HEK293 (cell line): ENCODE measurements around the gene DHX8.

Experiments used
- GFI1B ChIP-seq: fragments of 450-650 bp; formaldehyde crosslinking; IDR thresholded peaks from 2 replicates; pipeline ENCODE4 v1.5.1; 2016; ENCODE audit warnings: missing biosample characterization, missing genetic modification characterization
- SCRT1 ChIP-seq: fragments of 450-650 bp; formaldehyde crosslinking; IDR thresholded peaks from 2 replicates; pipeline ENCODE4 v1.5.1; 2016; ENCODE audit warnings: missing biosample characterization, missing genetic modification characterization, borderline replicate concordance
- YY1 ChIP-seq: fragments of 450-650 bp; formaldehyde crosslinking; IDR thresholded peaks from 2 replicates; pipeline ENCODE4 v1.5.1; 2018; ENCODE audit warnings: missing biosample characterization, missing genetic modification characterization
- ZNF302 ChIP-seq: fragments of 450-650 bp; formaldehyde crosslinking; IDR thresholded peaks from 2 replicates; pipeline ENCODE4 v1.5.1; 2016; ENCODE audit warnings: missing biosample characterization, missing genetic modification characterization, low read depth
- ZNF37A ChIP-seq: fragments of 450-650 bp; IDR thresholded peaks from 2 replicates; pipeline ENCODE4 v1.5.1; 2018; ENCODE audit warnings: missing biosample characterization, missing genetic modification characterization
- ZNF624 ChIP-seq: fragments of 450-650 bp; formaldehyde crosslinking; IDR thresholded peaks from 2 replicates; pipeline ENCODE4 v1.5.1; 2017; ENCODE audit warnings: missing biosample characterization, missing genetic modification characterization
- TF ChIP-seq, protein P1 (sequence below): fragments of 450-650 bp; formaldehyde crosslinking; IDR thresholded peaks from 2 replicates; pipeline ENCODE4 v1.5.1; 2016; ENCODE audit warnings: missing biosample characterization, missing genetic modification characterization
- TF ChIP-seq, protein P2 (sequence below): fragments of 450-650 bp; formaldehyde crosslinking; IDR thresholded peaks from 2 replicates; pipeline ENCODE4 v1.5.1; 2016; ENCODE audit warnings: missing biosample characterization, missing genetic modification characterization
- TF ChIP-seq, protein P3 (sequence below): fragments of 450-650 bp; formaldehyde crosslinking; IDR thresholded peaks from 2 replicates; pipeline ENCODE4 v1.5.1; 2016; ENCODE audit warnings: missing biosample characterization, missing genetic modification characterization
- TF ChIP-seq, protein P4 (sequence below): fragments of 450-650 bp; formaldehyde crosslinking; conservative IDR thresholded peaks from 2 replicates; pipeline ENCODE4 v1.5.1; 2016; ENCODE audit warnings: low read depth, missing biosample characterization, missing genetic modification characterization
- TF ChIP-seq, protein P5 (sequence below): fragments of 450-650 bp; formaldehyde crosslinking; IDR thresholded peaks from 2 replicates; pipeline ENCODE4 v1.5.1; 2016; ENCODE audit warnings: missing biosample characterization, missing genetic modification characterization
- TF ChIP-seq, protein P6 (sequence below): fragments of 450-650 bp; formaldehyde crosslinking; IDR thresholded peaks from 2 replicates; pipeline ENCODE4 v1.5.1; 2017; ENCODE audit warnings: missing biosample characterization, missing genetic modification characterization
- TF ChIP-seq, protein P7 (sequence below): fragments of 450-650 bp; formaldehyde crosslinking; IDR thresholded peaks from 2 replicates; pipeline ENCODE4 v1.5.1; 2016; ENCODE audit warnings: missing biosample characterization, missing genetic modification characterization
- TF ChIP-seq, protein P8 (sequence below): fragments of 450-650 bp; formaldehyde crosslinking; IDR thresholded peaks from 2 replicates; pipeline ENCODE4 v1.5.1; 2017; ENCODE audit warnings: missing biosample characterization, missing genetic modification characterization

Gene DHX8

DNA sequence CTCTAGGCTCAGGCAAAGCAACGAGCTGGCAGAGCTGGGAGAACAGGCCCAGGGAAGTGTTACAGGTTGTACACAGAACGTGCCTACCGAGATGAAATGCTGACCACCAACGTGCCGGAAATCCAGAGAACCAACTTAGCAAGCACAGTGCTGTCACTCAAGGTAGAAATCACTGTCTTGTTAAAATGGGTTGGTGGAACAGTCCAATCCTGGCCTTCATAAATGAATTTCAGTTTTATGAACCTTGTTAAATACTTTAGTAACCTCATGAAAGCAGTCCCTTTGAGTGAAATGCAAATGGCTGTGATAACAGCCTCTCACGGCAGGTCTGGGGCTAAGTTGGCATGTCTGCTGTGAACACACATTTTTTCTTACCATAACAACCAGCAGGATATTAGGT is 33.4 kb downstream of the DHX8 start (continued):
- TF ChIP-seq, protein P1, sequence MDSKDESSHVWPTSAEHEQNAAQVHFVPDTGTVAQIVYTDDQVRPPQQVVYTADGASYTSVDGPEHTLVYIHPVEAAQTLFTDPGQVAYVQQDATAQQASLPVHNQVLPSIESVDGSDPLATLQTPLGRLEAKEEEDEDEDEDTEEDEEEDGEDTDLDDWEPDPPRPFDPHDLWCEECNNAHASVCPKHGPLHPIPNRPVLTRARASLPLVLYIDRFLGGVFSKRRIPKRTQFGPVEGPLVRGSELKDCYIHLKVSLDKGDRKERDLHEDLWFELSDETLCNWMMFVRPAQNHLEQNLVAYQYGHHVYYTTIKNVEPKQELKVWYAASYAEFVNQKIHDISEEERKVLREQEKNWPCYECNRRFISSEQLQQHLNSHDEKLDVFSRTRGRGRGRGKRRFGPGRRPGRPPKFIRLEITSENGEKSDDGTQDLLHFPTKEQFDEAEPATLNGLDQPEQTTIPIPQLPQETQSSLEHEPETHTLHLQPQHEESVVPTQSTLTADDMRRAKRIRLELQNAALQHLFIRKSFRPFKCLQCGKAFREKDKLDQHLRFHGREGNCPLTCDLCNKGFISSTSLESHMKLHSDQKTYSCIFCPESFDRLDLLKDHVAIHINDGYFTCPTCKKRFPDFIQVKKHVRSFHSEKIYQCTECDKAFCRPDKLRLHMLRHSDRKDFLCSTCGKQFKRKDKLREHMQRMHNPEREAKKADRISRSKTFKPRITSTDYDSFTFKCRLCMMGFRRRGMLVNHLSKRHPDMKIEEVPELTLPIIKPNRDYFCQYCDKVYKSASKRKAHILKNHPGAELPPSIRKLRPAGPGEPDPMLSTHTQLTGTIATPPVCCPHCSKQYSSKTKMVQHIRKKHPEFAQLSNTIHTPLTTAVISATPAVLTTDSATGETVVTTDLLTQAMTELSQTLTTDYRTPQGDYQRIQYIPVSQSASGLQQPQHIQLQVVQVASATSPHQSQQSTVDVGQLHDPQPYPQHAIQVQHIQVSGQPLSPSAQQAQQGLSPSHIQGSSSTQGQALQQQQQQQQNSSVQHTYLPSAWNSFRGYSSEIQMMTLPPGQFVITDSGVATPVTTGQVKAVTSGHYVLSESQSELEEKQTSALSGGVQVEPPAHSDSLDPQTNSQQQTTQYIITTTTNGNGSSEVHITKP (tag by site-specific recombination) = peak; percentile 53
- peak; percentile 55; the same call in 1 of the 2 replicates for TF ChIP-seq GFI1B
- no peak for TF ChIP-seq ZNF37A (tag by site-specific recombination)
- TF ChIP-seq YY1 = no peak
- TF ChIP-seq, protein P2, sequence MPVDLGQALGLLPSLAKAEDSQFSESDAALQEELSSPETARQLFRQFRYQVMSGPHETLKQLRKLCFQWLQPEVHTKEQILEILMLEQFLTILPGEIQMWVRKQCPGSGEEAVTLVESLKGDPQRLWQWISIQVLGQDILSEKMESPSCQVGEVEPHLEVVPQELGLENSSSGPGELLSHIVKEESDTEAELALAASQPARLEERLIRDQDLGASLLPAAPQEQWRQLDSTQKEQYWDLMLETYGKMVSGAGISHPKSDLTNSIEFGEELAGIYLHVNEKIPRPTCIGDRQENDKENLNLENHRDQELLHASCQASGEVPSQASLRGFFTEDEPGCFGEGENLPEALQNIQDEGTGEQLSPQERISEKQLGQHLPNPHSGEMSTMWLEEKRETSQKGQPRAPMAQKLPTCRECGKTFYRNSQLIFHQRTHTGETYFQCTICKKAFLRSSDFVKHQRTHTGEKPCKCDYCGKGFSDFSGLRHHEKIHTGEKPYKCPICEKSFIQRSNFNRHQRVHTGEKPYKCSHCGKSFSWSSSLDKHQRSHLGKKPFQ = peak; percentile 74
- TF ChIP-seq, protein P3, sequence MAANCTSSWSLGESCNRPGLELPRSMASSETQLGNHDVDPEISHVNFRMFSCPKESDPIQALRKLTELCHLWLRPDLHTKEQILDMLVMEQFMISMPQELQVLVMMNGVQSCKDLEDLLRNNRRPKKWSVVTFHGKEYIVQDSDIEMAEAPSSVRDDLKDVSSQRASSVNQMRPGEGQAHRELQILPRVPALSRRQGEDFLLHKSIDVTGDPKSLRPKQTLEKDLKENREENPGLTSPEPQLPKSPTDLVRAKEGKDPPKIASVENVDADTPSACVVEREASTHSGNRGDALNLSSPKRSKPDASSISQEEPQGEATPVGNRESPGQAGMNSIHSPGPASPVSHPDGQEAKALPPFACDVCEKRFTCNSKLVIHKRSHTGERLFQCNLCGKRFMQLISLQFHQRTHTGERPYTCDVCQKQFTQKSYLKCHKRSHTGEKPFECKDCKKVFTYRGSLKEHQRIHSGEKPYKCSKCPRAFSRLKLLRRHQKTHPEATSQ (tag by site-specific recombination) = no peak
- TF ChIP-seq, protein P4, sequence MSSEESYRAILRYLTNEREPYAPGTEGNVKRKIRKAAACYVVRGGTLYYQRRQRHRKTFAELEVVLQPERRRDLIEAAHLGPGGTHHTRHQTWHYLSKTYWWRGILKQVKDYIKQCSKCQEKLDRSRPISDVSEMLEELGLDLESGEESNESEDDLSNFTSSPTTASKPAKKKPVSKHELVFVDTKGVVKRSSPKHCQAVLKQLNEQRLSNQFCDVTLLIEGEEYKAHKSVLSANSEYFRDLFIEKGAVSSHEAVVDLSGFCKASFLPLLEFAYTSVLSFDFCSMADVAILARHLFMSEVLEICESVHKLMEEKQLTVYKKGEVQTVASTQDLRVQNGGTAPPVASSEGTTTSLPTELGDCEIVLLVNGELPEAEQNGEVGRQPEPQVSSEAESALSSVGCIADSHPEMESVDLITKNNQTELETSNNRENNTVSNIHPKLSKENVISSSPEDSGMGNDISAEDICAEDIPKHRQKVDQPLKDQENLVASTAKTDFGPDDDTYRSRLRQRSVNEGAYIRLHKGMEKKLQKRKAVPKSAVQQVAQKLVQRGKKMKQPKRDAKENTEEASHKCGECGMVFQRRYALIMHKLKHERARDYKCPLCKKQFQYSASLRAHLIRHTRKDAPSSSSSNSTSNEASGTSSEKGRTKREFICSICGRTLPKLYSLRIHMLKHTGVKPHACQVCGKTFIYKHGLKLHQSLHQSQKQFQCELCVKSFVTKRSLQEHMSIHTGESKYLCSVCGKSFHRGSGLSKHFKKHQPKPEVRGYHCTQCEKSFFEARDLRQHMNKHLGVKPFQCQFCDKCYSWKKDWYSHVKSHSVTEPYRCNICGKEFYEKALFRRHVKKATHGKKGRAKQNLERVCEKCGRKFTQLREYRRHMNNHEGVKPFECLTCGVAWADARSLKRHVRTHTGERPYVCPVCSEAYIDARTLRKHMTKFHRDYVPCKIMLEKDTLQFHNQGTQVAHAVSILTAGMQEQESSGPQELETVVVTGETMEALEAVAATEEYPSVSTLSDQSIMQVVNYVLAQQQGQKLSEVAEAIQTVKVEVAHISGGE = 0 out of 2 replicates have a peak, but pooled peaks have one; percentile 30
- TF ChIP-seq, protein P5, sequence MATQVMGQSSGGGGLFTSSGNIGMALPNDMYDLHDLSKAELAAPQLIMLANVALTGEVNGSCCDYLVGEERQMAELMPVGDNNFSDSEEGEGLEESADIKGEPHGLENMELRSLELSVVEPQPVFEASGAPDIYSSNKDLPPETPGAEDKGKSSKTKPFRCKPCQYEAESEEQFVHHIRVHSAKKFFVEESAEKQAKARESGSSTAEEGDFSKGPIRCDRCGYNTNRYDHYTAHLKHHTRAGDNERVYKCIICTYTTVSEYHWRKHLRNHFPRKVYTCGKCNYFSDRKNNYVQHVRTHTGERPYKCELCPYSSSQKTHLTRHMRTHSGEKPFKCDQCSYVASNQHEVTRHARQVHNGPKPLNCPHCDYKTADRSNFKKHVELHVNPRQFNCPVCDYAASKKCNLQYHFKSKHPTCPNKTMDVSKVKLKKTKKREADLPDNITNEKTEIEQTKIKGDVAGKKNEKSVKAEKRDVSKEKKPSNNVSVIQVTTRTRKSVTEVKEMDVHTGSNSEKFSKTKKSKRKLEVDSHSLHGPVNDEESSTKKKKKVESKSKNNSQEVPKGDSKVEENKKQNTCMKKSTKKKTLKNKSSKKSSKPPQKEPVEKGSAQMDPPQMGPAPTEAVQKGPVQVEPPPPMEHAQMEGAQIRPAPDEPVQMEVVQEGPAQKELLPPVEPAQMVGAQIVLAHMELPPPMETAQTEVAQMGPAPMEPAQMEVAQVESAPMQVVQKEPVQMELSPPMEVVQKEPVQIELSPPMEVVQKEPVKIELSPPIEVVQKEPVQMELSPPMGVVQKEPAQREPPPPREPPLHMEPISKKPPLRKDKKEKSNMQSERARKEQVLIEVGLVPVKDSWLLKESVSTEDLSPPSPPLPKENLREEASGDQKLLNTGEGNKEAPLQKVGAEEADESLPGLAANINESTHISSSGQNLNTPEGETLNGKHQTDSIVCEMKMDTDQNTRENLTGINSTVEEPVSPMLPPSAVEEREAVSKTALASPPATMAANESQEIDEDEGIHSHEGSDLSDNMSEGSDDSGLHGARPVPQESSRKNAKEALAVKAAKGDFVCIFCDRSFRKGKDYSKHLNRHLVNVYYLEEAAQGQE (tag by site-specific recombination) = no peak
- no peak for TF ChIP-seq ZNF624
- TF ChIP-seq ZNF302 (tag by site-specific recombination) = no peak
- TF ChIP-seq, protein P6, sequence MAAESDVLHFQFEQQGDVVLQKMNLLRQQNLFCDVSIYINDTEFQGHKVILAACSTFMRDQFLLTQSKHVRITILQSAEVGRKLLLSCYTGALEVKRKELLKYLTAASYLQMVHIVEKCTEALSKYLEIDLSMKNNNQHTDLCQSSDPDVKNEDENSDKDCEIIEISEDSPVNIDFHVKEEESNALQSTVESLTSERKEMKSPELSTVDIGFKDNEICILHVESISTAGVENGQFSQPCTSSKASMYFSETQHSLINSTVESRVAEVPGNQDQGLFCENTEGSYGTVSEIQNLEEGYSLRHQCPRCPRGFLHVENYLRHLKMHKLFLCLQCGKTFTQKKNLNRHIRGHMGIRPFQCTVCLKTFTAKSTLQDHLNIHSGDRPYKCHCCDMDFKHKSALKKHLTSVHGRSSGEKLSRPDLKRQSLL = no peak
- TF ChIP-seq, protein P7, sequence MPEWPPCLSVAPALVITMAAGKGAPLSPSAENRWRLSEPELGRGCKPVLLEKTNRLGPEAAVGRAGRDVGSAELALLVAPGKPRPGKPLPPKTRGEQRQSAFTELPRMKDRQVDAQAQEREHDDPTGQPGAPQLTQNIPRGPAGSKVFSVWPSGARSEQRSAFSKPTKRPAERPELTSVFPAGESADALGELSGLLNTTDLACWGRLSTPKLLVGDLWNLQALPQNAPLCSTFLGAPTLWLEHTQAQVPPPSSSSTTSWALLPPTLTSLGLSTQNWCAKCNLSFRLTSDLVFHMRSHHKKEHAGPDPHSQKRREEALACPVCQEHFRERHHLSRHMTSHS (tag by site-specific recombination) = no peak
- TF ChIP-seq, protein P8, sequence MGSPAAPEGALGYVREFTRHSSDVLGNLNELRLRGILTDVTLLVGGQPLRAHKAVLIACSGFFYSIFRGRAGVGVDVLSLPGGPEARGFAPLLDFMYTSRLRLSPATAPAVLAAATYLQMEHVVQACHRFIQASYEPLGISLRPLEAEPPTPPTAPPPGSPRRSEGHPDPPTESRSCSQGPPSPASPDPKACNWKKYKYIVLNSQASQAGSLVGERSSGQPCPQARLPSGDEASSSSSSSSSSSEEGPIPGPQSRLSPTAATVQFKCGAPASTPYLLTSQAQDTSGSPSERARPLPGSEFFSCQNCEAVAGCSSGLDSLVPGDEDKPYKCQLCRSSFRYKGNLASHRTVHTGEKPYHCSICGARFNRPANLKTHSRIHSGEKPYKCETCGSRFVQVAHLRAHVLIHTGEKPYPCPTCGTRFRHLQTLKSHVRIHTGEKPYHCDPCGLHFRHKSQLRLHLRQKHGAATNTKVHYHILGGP (tag by site-specific recombination) = no peak
- peak; percentile 82 for TF ChIP-seq SCRT1
